WTC11 (cell line): ENCODE measurements around the gene DNAH7. TPM values are rescaled to one million over a fixed set of nuclear protein-coding genes. Genes with fewer than 3 reads are reported as not detected.

Source experiments
- ATAC-seq: fragments of 200-7000 bp; cut with Tn5 transposase; 2 replicates; pipeline ENCODE4 v1.10.0; 2021; ENCODE audit warnings: mild to moderate bottlenecking, moderate library complexity
- CTCF ChIA-PET: fragments of 300-600 bp; sonication (Branson Sonifier 250); formaldehyde crosslinking; loops from one replicate; lab custom pipeline; 2021; ENCODE audit warnings: antibody characterized with exemption; lab: Charles Lee
- POLR2A ChIA-PET: fragments of 350-600 bp; sonication (Branson Sonifier 250); formaldehyde crosslinking; loops from one replicate; lab custom pipeline; 2021; ENCODE audit warnings: antibody characterized with exemption; lab: Charles Lee
- DNase-seq: peaks from one replicate; pipeline ENCODE4 v3.0.0; 2021; ENCODE audit warnings: low spot score
- H3K27ac Mint-ChIP-seq: 2 replicates; pipeline ENCODE4 v1.8.0; 2021; ENCODE audit warnings: mixed read lengths
- H3K27me3 Mint-ChIP-seq: 2 replicates; pipeline ENCODE4 v1.8.0; 2021; ENCODE audit warnings: low read depth, mild to moderate bottlenecking, moderate library complexity, mixed read lengths
- H3K36me3 Mint-ChIP-seq: 2 replicates; pipeline ENCODE4 v1.8.0; 2021; ENCODE audit warnings: mixed read lengths
- H3K4me1 Mint-ChIP-seq: 2 replicates; pipeline ENCODE4 v1.8.0; 2022; ENCODE audit warnings: mixed read lengths
- H3K4me3 Mint-ChIP-seq: 2 replicates; pipeline ENCODE4 v1.8.0; 2021; ENCODE audit warnings: mild to moderate bottlenecking, moderate library complexity, mixed read lengths
- H3K9me3 Mint-ChIP-seq: 2 replicates; pipeline ENCODE4 v1.8.0; 2021; ENCODE audit warnings: mixed read lengths
- AR ChIP-seq: fragments of 250-450 bp; sonication (Bioruptor Pico); IDR thresholded peaks from 2 replicates; pipeline ENCODE4 v1.9.0; 2021; ENCODE audit warnings: mild to moderate bottlenecking
- CREB1 ChIP-seq: sonication (generic); formaldehyde crosslinking; IDR thresholded peaks from 2 replicates; pipeline ENCODE4 v1.8.0; 2023; ENCODE audit warnings: mild to moderate bottlenecking, missing genetic modification reagents
- CTCF ChIP-seq: fragments of 200-600 bp; IDR thresholded peaks from 2 replicates; pipeline ENCODE4 v1.8.0; 2022; ENCODE audit warnings: antibody characterized with exemption
- E2F1 ChIP-seq: sonication (generic); formaldehyde crosslinking; IDR thresholded peaks from 2 replicates; pipeline ENCODE4 v1.8.0; 2022; ENCODE audit warnings: mild to moderate bottlenecking, missing genetic modification reagents
- EMX1 ChIP-seq: fragments of 250-450 bp; sonication (Bioruptor Pico); IDR thresholded peaks from 2 replicates; pipeline ENCODE4 v1.8.0; 2021; ENCODE audit warnings: mild to moderate bottlenecking
- ESRRA ChIP-seq: sonication (generic); formaldehyde crosslinking; IDR thresholded peaks from 2 replicates; pipeline ENCODE4 v1.8.1; 2022; ENCODE audit warnings: mild to moderate bottlenecking, missing genetic modification reagents, borderline replicate concordance
- FOXK1 ChIP-seq: sonication (generic); formaldehyde crosslinking; IDR thresholded peaks from 2 replicates; pipeline ENCODE4 v1.8.0; 2022; ENCODE audit warnings: mild to moderate bottlenecking, moderate library complexity, missing genetic modification reagents
- GABPB1 ChIP-seq: sonication (generic); formaldehyde crosslinking; IDR thresholded peaks from 2 replicates; pipeline ENCODE4 v1.8.1; 2023; ENCODE audit warnings: mild to moderate bottlenecking, missing genetic modification reagents
- KAT7 ChIP-seq: sonication (generic); formaldehyde crosslinking; IDR thresholded peaks from 2 replicates; pipeline ENCODE4 v1.8.1; 2023; ENCODE audit warnings: missing genetic modification reagents, mild to moderate bottlenecking, borderline replicate concordance
- NR2C2 ChIP-seq: sonication (generic); formaldehyde crosslinking; IDR thresholded peaks from 2 replicates; pipeline ENCODE4 v1.8.0; 2022; ENCODE audit warnings: mild to moderate bottlenecking, missing genetic modification reagents
- NR3C1 ChIP-seq: sonication (generic); formaldehyde crosslinking; conservative IDR thresholded peaks from 2 replicates; pipeline ENCODE4 v1.8.1; 2023; ENCODE audit warnings: low read depth, mild to moderate bottlenecking, missing genetic modification reagents
- OVOL2 ChIP-seq: fragments of 250-450 bp; sonication (Bioruptor Pico); IDR thresholded peaks from 2 replicates; pipeline ENCODE4 v1.9.0; 2021; ENCODE audit warnings: mild to moderate bottlenecking, borderline replicate concordance
- PRRX2 ChIP-seq: fragments of 250-450 bp; sonication (Bioruptor Pico); IDR thresholded peaks from 2 replicates; pipeline ENCODE4 v1.8.0; 2021; ENCODE audit warnings: mild to moderate bottlenecking
- RORB ChIP-seq: fragments of 250-450 bp; sonication (Bioruptor Pico); IDR thresholded peaks from 2 replicates; pipeline ENCODE4 v1.9.0; 2021; ENCODE audit warnings: mild to moderate bottlenecking
- SMAD4 ChIP-seq: sonication (generic); formaldehyde crosslinking; IDR thresholded peaks from 2 replicates; pipeline ENCODE4 v1.8.0; 2022; ENCODE audit warnings: mild to moderate bottlenecking, missing genetic modification reagents
- STAT6 ChIP-seq: sonication (generic); formaldehyde crosslinking; conservative IDR thresholded peaks from 2 replicates; pipeline ENCODE4 v1.8.1; 2023; ENCODE audit warnings: mild to moderate bottlenecking, low read depth, missing genetic modification reagents, moderate library complexity
- TEAD4 ChIP-seq: sonication (generic); formaldehyde crosslinking; IDR thresholded peaks from 2 replicates; pipeline ENCODE4 v1.8.0; 2022; ENCODE audit warnings: mild to moderate bottlenecking, missing genetic modification reagents
- ZBTB21 ChIP-seq: sonication (generic); formaldehyde crosslinking; IDR thresholded peaks from 2 replicates; pipeline ENCODE4 v1.8.1; 2023; ENCODE audit warnings: mild to moderate bottlenecking, missing genetic modification reagents, borderline replicate concordance
- ZNF232 ChIP-seq: sonication (generic); formaldehyde crosslinking; IDR thresholded peaks from 2 replicates; pipeline ENCODE4 v1.8.0; 2022; ENCODE audit warnings: mild to moderate bottlenecking, missing genetic modification reagents
- ZNF263 ChIP-seq: sonication (generic); formaldehyde crosslinking; IDR thresholded peaks from 2 replicates; pipeline ENCODE4 v1.8.1; 2022; ENCODE audit warnings: low read depth, mild to moderate bottlenecking, moderate library complexity, missing genetic modification reagents
- ZNF671 ChIP-seq: fragments of 250-450 bp; sonication (Bioruptor Pico); IDR thresholded peaks from 2 replicates; pipeline ENCODE4 v1.8.0; 2021; ENCODE audit warnings: mild to moderate bottlenecking
- total RNA-seq: library from RNA; stranded (reverse); gene quantifications from 3 replicates; pipeline ENCODE4 v1.2.3, GENCODE V29; 2021

DNAH7 gene
- total RNA-seq, 1 experiment from 2014 or later = 0.04 TPM

GRCh38 chr2:196040218-196040617, 28.4 kb downstream of the DNAH7 start (continued):
- TF ChIP-seq AR (CRISPR knock-in tag) (no peak), SMAD4 (CRISPR knock-in tag) (no peak), STAT6 (CRISPR knock-in tag) (no peak), CREB1 (no peak), ESRRA (CRISPR knock-in tag) (no peak)

GRCh38 chr2:196036442-196036841, 32.2 kb downstream of the DNAH7 start:
- Mint-ChIP-seq H3K27me3 (no peaks in the 10 kb centered on the region), H3K4me1 (no peaks in the 10 kb centered on the region), H3K9me3 (peaks cover 45% of the 10 kb centered on the region), H3K36me3 (peaks cover 18% of the 10 kb centered on the region), H3K4me3 (no peak overlapping the region), H3K27ac (no peak overlapping the region)
- no peak for ATAC-seq
- ChIA-PET POLR2A (no interaction called here), CTCF (interaction anchor here (0.7 kb wide), 2 partner anchors 40 to 438 kb away, joined by 4 to 7 read pairs; no protein-coding TSS in a partner anchor)
- TF ChIP-seq ZBTB21 (no peak), OVOL2 (CRISPR knock-in tag) (no peak), NR2C2 (CRISPR knock-in tag) (no peak), NR3C1 (CRISPR knock-in tag) (no peak), EMX1 (no peak), CTCF (no peak), ZNF263 (no peak), E2F1 (CRISPR knock-in tag) (no peak), PRRX2 (no peak), FOXK1 (CRISPR knock-in tag) (no peak), ZNF671 (CRISPR knock-in tag) (no peak), KAT7 (CRISPR knock-in tag) (no peak), TEAD4 (CRISPR knock-in tag) (no peak), ZNF232 (CRISPR knock-in tag) (no peak), GABPB1 (CRISPR knock-in tag) (no peak), CREB1 (no peak), RORB (CRISPR knock-in tag) (no peak)
- no peak for DNase-seq
